IPS-15b (cell line): ENCODE results near the gene ZBTB16.

ENCODE experiments used
- H3K27me3 ChIP-seq: one replicate; pipeline ENCODE4 v1.6.1; 2013; ENCODE audit warnings: low read length; ENCODE audit not compliant: control insufficient read depth, insufficient read depth
- H3K36me3 ChIP-seq: one replicate; pipeline ENCODE4 v1.6.1; 2013; ENCODE audit warnings: low read length; ENCODE audit not compliant: control insufficient read depth, insufficient read depth
- H3K4me1 ChIP-seq: one replicate; pipeline ENCODE4 v1.6.1; 2013; ENCODE audit warnings: mild to moderate bottlenecking, low read length; ENCODE audit not compliant: control insufficient read depth, insufficient read depth
- H3K4me3 ChIP-seq: one replicate; pipeline ENCODE4 v1.5.1; 2013; ENCODE audit warnings: low read depth, low read length
- H3K9ac ChIP-seq: one replicate; pipeline ENCODE4 v1.6.1; 2013; ENCODE audit warnings: low read depth, mild to moderate bottlenecking, low read length
- H3K9me3 ChIP-seq: one replicate; pipeline ENCODE4 v1.6.1; 2013; ENCODE audit warnings: mild to moderate bottlenecking, low read length; ENCODE audit not compliant: control insufficient read depth, insufficient read depth

ZBTB16 gene

GRCh38 chr11:114178656-114179055, 119.1 kb downstream of the ZBTB16 start:
- no peaks in the 10 kb centered on the region for H3K4me1 ChIP-seq
- H3K36me3 ChIP-seq: no peaks in the 10 kb centered on the region
- no peaks in the 10 kb centered on the region for H3K27me3 ChIP-seq
- no peak overlapping the region for H3K4me3 ChIP-seq
- H3K9ac ChIP-seq: no peak overlapping the region
- H3K9me3 ChIP-seq: no peaks in the 10 kb centered on the region

GRCh38 chr11:114179234-114179941, 119.9 kb downstream of the ZBTB16 start:
- H3K4me1 ChIP-seq: no peaks in the 10 kb centered on the region

GRCh38 chr11:114180301-114181055, 121.0 kb downstream of the ZBTB16 start:
- H3K27me3 ChIP-seq: no peaks in the 10 kb centered on the region
- H3K4me1 ChIP-seq: no peaks in the 10 kb centered on the region
- no peaks in the 10 kb centered on the region for H3K36me3 ChIP-seq
- H3K9ac ChIP-seq: no peak overlapping the region
- H3K4me3 ChIP-seq: no peak overlapping the region
- H3K9me3 ChIP-seq: no peaks in the 10 kb centered on the region

More at GRCh38 chr11:114179234-114179941, 119.9 kb downstream of the ZBTB16 start:
- no peak overlapping the region for H3K9ac ChIP-seq
- H3K27me3 ChIP-seq: no peaks in the 10 kb centered on the region
- no peak overlapping the region for H3K4me3 ChIP-seq
- H3K9me3 ChIP-seq: no peaks in the 10 kb centered on the region
- no peaks in the 10 kb centered on the region for H3K36me3 ChIP-seq

- no peaks in the 10 kb centered on the region for H3K9me3 ChIP-seq
- H3K27me3 ChIP-seq: no peaks in the 10 kb centered on the region
- H3K9ac ChIP-seq: no peak overlapping the region
- no peaks in the 10 kb centered on the region for H3K36me3 ChIP-seq
- no peaks in the 10 kb centered on the region for H3K4me1 ChIP-seq
- H3K4me3 ChIP-seq: no peak overlapping the region
Measured at GRCh38 chr11:114181195-114181594, 121.7 kb downstream of the ZBTB16 start.

- no peak overlapping the region for H3K9ac ChIP-seq
- no peak overlapping the region for H3K4me3 ChIP-seq
- no peaks in the 10 kb centered on the region for H3K4me1 ChIP-seq
- no peaks in the 10 kb centered on the region for H3K27me3 ChIP-seq
- H3K36me3 ChIP-seq: no peaks in the 10 kb centered on the region
- H3K9me3 ChIP-seq: no peaks in the 10 kb centered on the region
Measured at GRCh38 chr11:114181752-114182151, 122.2 kb downstream of the ZBTB16 start.

- H3K4me1 ChIP-seq: no peaks in the 10 kb centered on the region
- no peaks in the 10 kb centered on the region for H3K9me3 ChIP-seq
- H3K4me3 ChIP-seq: no peak overlapping the region
- no peaks in the 10 kb centered on the region for H3K27me3 ChIP-seq
- H3K9ac ChIP-seq: no peak overlapping the region
- no peaks in the 10 kb centered on the region for H3K36me3 ChIP-seq
Measured at GRCh38 chr11:114182471-114183043, 123.0 kb downstream of the ZBTB16 start.

GRCh38 chr11:114183044-114183511, 123.6 kb downstream of the ZBTB16 start:
- H3K27me3 ChIP-seq: no peaks in the 10 kb centered on the region
- no peaks in the 10 kb centered on the region for H3K36me3 ChIP-seq
- H3K4me3 ChIP-seq: no peak overlapping the region
- no peak overlapping the region for H3K9ac ChIP-seq
- no peaks in the 10 kb centered on the region for H3K9me3 ChIP-seq
- no peaks in the 10 kb centered on the region for H3K4me1 ChIP-seq

GRCh38 chr11:114185436-114185835, 125.9 kb downstream of the ZBTB16 start:
- Histone ChIP-seq H3K9me3 (no peaks in the 10 kb centered on the region), H3K9ac (no peak overlapping the region), H3K27me3 (no peaks in the 10 kb centered on the region), H3K4me3 (no peak overlapping the region), H3K4me1 (no peaks in the 10 kb centered on the region), H3K36me3 (no peaks in the 10 kb centered on the region)

GRCh38 chr11:114187173-114187572, 127.7 kb downstream of the ZBTB16 start:
- H3K4me3 ChIP-seq: no peak overlapping the region
- no peaks in the 10 kb centered on the region for H3K9me3 ChIP-seq
- H3K9ac ChIP-seq: no peak overlapping the region
- no peaks in the 10 kb centered on the region for H3K4me1 ChIP-seq
- H3K27me3 ChIP-seq: no peaks in the 10 kb centered on the region
- no peaks in the 10 kb centered on the region for H3K36me3 ChIP-seq

- Histone ChIP-seq H3K9ac (no peak overlapping the region), H3K27me3 (no peaks in the 10 kb centered on the region), H3K9me3 (no peaks in the 10 kb centered on the region), H3K36me3 (no peaks in the 10 kb centered on the region), H3K4me3 (no peak overlapping the region), H3K4me1 (no peaks in the 10 kb centered on the region)
Measured at GRCh38 chr11:114188851-114189570, 129.5 kb downstream of the ZBTB16 start.

- Histone ChIP-seq H3K9ac (no peak overlapping the region), H3K27me3 (no peaks in the 10 kb centered on the region), H3K36me3 (no peaks in the 10 kb centered on the region), H3K9me3 (no peaks in the 10 kb centered on the region), H3K4me1 (no peaks in the 10 kb centered on the region), H3K4me3 (no peak overlapping the region)
Measured at GRCh38 chr11:114190630-114191029, 131.1 kb downstream of the ZBTB16 start.
